ENCODE measurements around the gene SV2C.

DNA sequence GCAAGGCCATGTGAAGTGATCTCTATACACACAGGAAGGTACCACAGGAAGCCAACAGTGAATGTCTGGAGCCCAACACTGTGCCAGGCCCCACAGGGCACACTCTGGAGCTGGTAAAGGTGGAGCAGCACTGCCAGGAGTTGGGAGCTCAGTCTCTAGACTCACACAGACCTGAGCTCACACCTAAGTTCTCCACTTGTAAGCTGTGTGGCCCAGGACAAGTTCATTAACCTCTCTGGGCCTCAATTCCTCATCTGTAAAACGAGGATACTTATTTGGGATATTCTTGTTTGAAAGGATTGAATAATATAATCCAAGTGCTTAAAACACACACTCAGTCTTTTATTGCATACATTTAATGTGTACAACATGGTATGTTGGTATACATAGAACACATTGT lies 259.3 kb downstream of the SV2C start:
- TF ChIP-seq, protein P1, sequence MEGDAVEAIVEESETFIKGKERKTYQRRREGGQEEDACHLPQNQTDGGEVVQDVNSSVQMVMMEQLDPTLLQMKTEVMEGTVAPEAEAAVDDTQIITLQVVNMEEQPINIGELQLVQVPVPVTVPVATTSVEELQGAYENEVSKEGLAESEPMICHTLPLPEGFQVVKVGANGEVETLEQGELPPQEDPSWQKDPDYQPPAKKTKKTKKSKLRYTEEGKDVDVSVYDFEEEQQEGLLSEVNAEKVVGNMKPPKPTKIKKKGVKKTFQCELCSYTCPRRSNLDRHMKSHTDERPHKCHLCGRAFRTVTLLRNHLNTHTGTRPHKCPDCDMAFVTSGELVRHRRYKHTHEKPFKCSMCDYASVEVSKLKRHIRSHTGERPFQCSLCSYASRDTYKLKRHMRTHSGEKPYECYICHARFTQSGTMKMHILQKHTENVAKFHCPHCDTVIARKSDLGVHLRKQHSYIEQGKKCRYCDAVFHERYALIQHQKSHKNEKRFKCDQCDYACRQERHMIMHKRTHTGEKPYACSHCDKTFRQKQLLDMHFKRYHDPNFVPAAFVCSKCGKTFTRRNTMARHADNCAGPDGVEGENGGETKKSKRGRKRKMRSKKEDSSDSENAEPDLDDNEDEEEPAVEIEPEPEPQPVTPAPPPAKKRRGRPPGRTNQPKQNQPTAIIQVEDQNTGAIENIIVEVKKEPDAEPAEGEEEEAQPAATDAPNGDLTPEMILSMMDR (IDR thresholded peaks at IDR 0.05; ENCODE audit: low read length), result no peak
- no peak for TF ChIP-seq EZH2 (optimal IDR thresholded peaks at IDR 0.05; ENCODE audit: low read depth, low read length)
